Measurements from ENCODE around the gene NEB.

DNA sequence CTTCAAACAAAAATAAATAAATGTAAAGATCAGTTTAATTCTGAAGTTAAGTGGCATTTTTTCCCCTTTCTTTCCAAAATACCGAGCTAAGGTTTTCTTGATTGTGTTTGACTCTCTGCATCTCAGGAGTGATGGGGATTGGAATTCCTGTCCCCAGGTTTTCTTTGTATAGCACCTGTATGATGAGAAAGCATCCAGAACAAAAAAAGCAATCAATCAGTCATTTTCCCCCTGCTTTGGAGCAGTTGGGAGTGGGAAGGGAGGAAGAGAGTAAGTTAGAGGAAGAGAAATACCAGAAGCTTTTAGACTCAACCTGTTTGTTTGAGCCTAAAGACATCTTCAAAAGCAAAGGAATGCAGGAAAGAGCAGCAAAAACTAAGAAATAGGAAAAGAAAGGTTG, 236.1 kb downstream of the NEB start:
- TF ChIP-seq EP300 (IDR thresholded peaks at IDR 0.05; ENCODE audit: borderline replicate concordance) = no peak
- TF ChIP-seq TAF1 (IDR thresholded peaks at IDR 0.05; ENCODE audit: low read depth) = no peak
- TF ChIP-seq NFIC (IDR thresholded peaks at IDR 0.05) = no peak
- TF ChIP-seq ZBTB7A (IDR thresholded peaks at IDR 0.05; ENCODE audit: low read depth) = no peak
- TF ChIP-seq EGR1 (IDR thresholded peaks at IDR 0.05) = no peak

Measured in Ishikawa (cell line).